HepG2 (cell line): ENCODE results near the gene TEX53. TPM values are rescaled to one million over a fixed set of nuclear protein-coding genes. Genes with fewer than 3 reads are reported as not detected.

Experiments
- BRD4 ChIP-seq: sonication (generic); formaldehyde crosslinking; IDR thresholded peaks from 2 replicates; pipeline ENCODE4 v1.4.0; 2020; ENCODE audit warnings: missing genetic modification reagents
- CC2D1A ChIP-seq: sonication (generic); formaldehyde crosslinking; IDR thresholded peaks from 2 replicates; pipeline ENCODE4 v1.8.1; 2023; ENCODE audit warnings: mild to moderate bottlenecking, missing genetic modification reagents
- FOXK2 ChIP-seq: fragments of 450-650 bp; IDR thresholded peaks from 2 replicates; pipeline ENCODE4 v1.6.1; 2016
- FOXP1 ChIP-seq, 2 experiments: fragments of 450-650 bp in 1 of 2; IDR thresholded peaks; 2 replicates each; pipeline ENCODE4 v1.6.1; 2017 to 2018; ENCODE audit warnings: antibody characterized with exemption in 1 of 2
- NR2C2 ChIP-seq: sonication (generic); formaldehyde crosslinking; IDR thresholded peaks from 2 replicates; pipeline ENCODE4 v1.4.0; 2020; ENCODE audit warnings: missing genetic modification reagents, mild to moderate bottlenecking, moderate library complexity, borderline replicate concordance
- RARG ChIP-seq: sonication (generic); formaldehyde crosslinking; IDR thresholded peaks from 2 replicates; pipeline ENCODE4 v1.4.0; 2020; ENCODE audit warnings: low read depth, mild to moderate bottlenecking, missing genetic modification reagents
- TCF7L2 ChIP-seq: IDR thresholded peaks from 2 replicates; pipeline ENCODE4 v1.6.1; 2011; ENCODE audit warnings: mild to moderate bottlenecking, low read depth, low read length, moderate library complexity
- ZNF180 ChIP-seq: sonication (generic); formaldehyde crosslinking; IDR thresholded peaks from 2 replicates; pipeline ENCODE4 v1.4.0; 2020; ENCODE audit warnings: low read depth, missing genetic modification reagents, borderline replicate concordance
- ZNF235 ChIP-seq: sonication (generic); formaldehyde crosslinking; IDR thresholded peaks from 2 replicates; pipeline ENCODE4 v1.8.1; 2023; ENCODE audit warnings: mild to moderate bottlenecking, missing genetic modification reagents, borderline replicate concordance
- ZNF678 ChIP-seq: sonication (generic); formaldehyde crosslinking; IDR thresholded peaks from 2 replicates; pipeline ENCODE4 v1.4.0; 2020; ENCODE audit warnings: mild to moderate bottlenecking, missing genetic modification reagents
- polyA plus RNA-seq, 8 experiments: library from polyadenylated mRNA; depleted of rRNA in 3 of 8; stranded (reverse) in 7 of 8; unstranded in 1 of 8; fragments of >200 nt; fragmentation: Illumina TruSeq in 4 of 8; extraction: Trizol in 4 of 8; gene quantifications; 2 replicates each; pipeline versions ENCODE4 v1.2.1 to v1.2.3, GENCODE V29; 2011 to 2016; ENCODE audit warnings: low read depth in 4 of 8, missing spikeins in 1 of 8, mixed read lengths in 1 of 8; ENCODE audit not compliant: insufficient read depth in 1 of 8
- total RNA-seq, 5 experiments: library from RNA; depleted of rRNA; stranded (reverse); fragments of >200 nt; fragmentation: Illumina TruSeq; extraction: Trizol; gene quantifications; 2 replicates each; pipeline ENCODE4 v1.2.3, GENCODE V29; 2016; ENCODE audit warnings: low read depth in 1 of 5
- TF ChIP-seq, protein P1 (sequence below): sonication (generic); formaldehyde crosslinking; IDR thresholded peaks from 2 replicates; pipeline ENCODE4 v1.9.0; 2021; ENCODE audit warnings: mild to moderate bottlenecking, missing genetic modification reagents
- TF ChIP-seq, protein P2 (sequence below): sonication (generic); formaldehyde crosslinking; IDR thresholded peaks from 2 replicates; pipeline ENCODE4 v1.4.0; 2020; ENCODE audit warnings: mild to moderate bottlenecking, missing genetic modification reagents

TEX53 gene
- total and polyA plus RNA-seq, 2 of the 13 experiments (the other 11 are each of a cell fraction or from before 2014, with no cell fraction given), result not detected

DNA sequence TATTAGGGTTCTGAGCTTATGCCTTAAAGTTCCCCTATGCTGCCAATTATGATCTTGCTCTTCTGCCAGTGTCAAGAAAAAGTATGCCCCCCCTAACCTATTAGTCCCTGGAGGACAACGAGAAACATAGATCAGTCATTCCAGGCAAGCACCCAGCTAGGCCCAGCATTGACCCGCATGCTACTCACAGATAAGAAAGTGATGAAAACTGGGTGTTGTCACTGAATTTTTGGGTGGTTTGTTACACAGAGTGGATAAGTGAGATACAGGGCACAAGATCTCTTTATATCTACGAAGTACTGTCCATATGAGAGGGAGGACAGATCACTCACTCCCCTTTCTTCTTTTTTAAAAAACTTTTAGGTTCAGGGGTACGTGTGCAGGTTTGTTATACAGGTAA is 30.8 kb upstream of the TEX53 start (continued):
- TF ChIP-seq, protein P1, sequence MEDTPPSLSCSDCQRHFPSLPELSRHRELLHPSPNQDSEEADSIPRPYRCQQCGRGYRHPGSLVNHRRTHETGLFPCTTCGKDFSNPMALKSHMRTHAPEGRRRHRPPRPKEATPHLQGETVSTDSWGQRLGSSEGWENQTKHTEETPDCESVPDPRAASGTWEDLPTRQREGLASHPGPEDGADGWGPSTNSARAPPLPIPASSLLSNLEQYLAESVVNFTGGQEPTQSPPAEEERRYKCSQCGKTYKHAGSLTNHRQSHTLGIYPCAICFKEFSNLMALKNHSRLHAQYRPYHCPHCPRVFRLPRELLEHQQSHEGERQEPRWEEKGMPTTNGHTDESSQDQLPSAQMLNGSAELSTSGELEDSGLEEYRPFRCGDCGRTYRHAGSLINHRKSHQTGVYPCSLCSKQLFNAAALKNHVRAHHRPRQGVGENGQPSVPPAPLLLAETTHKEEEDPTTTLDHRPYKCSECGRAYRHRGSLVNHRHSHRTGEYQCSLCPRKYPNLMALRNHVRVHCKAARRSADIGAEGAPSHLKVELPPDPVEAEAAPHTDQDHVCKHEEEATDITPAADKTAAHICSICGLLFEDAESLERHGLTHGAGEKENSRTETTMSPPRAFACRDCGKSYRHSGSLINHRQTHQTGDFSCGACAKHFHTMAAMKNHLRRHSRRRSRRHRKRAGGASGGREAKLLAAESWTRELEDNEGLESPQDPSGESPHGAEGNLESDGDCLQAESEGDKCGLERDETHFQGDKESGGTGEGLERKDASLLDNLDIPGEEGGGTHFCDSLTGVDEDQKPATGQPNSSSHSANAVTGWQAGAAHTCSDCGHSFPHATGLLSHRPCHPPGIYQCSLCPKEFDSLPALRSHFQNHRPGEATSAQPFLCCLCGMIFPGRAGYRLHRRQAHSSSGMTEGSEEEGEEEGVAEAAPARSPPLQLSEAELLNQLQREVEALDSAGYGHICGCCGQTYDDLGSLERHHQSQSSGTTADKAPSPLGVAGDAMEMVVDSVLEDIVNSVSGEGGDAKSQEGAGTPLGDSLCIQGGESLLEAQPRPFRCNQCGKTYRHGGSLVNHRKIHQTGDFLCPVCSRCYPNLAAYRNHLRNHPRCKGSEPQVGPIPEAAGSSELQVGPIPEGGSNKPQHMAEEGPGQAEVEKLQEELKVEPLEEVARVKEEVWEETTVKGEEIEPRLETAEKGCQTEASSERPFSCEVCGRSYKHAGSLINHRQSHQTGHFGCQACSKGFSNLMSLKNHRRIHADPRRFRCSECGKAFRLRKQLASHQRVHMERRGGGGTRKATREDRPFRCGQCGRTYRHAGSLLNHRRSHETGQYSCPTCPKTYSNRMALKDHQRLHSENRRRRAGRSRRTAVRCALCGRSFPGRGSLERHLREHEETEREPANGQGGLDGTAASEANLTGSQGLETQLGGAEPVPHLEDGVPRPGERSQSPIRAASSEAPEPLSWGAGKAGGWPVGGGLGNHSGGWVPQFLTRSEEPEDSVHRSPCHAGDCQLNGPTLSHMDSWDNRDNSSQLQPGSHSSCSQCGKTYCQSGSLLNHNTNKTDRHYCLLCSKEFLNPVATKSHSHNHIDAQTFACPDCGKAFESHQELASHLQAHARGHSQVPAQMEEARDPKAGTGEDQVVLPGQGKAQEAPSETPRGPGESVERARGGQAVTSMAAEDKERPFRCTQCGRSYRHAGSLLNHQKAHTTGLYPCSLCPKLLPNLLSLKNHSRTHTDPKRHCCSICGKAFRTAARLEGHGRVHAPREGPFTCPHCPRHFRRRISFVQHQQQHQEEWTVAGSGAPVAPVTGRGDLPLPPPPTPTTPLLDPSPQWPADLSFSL, result no peak
- TF ChIP-seq ZNF235 (CRISPR knock-in tag) (no peak), NR2C2 (CRISPR knock-in tag) (no peak), FOXP1 (IDR thresholded peaks at IDR 0.05) (no peak), FOXP1 (CRISPR knock-in tag; IDR thresholded peaks at IDR 0.05) (no peak), RARG (CRISPR knock-in tag) (no peak), BRD4 (CRISPR knock-in tag) (no peak), TCF7L2 (no peak), CC2D1A (no peak), ZNF180 (no peak), ZNF678 (no peak), FOXK2 (no peak)
- TF ChIP-seq, protein P2, sequence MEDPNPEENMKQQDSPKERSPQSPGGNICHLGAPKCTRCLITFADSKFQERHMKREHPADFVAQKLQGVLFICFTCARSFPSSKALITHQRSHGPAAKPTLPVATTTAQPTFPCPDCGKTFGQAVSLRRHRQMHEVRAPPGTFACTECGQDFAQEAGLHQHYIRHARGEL, result no peak
